ENCODE results near the gene ANGPTL2.

DNA sequence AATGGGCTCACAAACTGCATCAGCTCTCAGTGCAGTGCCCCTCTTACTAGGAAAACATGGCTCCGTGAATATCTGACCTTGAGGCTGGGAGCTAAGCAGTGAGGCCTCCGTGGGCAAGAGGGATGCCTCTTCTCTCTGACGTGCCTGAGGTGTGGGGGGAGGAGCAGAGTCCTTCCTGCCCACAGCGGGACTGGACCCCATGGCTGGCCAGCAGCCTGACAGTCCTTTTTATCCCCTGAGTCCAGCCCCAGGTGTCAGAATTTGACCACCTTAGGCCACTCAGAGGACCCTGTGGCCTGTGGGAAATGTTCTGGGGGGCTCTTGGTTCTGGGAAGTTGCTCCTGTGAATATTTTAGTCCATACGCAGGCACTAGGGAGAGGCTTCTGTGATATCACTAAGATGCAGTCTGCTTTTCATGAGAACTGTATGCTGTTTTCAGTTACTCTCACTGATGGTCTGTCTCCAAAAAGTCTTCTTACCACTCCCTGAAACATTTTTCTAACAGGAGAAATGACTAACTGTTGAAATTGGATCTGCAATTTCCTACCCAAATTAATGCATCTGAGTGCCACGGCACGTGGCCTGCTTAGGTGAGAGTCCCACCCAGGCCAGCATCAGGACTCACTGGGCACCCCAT, 23.4 kb downstream of the ANGPTL2 start:
- TF ChIP-seq, protein P1, sequence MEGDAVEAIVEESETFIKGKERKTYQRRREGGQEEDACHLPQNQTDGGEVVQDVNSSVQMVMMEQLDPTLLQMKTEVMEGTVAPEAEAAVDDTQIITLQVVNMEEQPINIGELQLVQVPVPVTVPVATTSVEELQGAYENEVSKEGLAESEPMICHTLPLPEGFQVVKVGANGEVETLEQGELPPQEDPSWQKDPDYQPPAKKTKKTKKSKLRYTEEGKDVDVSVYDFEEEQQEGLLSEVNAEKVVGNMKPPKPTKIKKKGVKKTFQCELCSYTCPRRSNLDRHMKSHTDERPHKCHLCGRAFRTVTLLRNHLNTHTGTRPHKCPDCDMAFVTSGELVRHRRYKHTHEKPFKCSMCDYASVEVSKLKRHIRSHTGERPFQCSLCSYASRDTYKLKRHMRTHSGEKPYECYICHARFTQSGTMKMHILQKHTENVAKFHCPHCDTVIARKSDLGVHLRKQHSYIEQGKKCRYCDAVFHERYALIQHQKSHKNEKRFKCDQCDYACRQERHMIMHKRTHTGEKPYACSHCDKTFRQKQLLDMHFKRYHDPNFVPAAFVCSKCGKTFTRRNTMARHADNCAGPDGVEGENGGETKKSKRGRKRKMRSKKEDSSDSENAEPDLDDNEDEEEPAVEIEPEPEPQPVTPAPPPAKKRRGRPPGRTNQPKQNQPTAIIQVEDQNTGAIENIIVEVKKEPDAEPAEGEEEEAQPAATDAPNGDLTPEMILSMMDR (IDR thresholded peaks at IDR 0.05; ENCODE audit: low read length), result no peak
- TF ChIP-seq EZH2 (IDR thresholded peaks at IDR 0.05; ENCODE audit: borderline replicate concordance, low read length), result no peak
